GM21529 (cell line): Measurements from ENCODE around the gene MAPKAPK2.
"Not testable (repeated sequence)": the region's sequence is repeated elsewhere in the genome, so short reads cannot be mapped to it uniquely, and the experiment has no call there.

Experiments used
- ATAC-seq: cut with Tn5 transposase; IDR thresholded peaks from one replicate; pipeline ENCODE4 v1.9.1; 2021; ENCODE audit not compliant: unreplicated experiment

The MAPKAPK2 gene

GRCh38 chr1:206684478-206685333 is at the start of gene MAPKAPK2:
MAPKAPK2 (plus strand) TSS chr1:206684905; CDS start chr1:206685230, 325 bp downstream.
- peak; percentile 47 for ATAC-seq

GRCh38 chr1:206635080-206635977 is 49.4 kb upstream of the MAPKAPK2 start, which contains the start of gene DYRK3:
DYRK3 (plus strand) TSS chr1:206635536; CDS start chr1:206635704, 168 bp downstream.
- peak; percentile 88 for ATAC-seq

GRCh38 chr1:206635978-206636345 is 48.7 kb upstream of the MAPKAPK2 start:
- ATAC-seq: peak; percentile 5

- ATAC-seq: no peak
Observed at GRCh38 chr1:206636671-206637070, 48.0 kb upstream of the MAPKAPK2 start.

- no peak for ATAC-seq
Observed at GRCh38 chr1:206637605-206638004, 47.1 kb upstream of the MAPKAPK2 start.

- not testable (repeated sequence) for ATAC-seq
Observed at GRCh38 chr1:206642074-206642473, 42.6 kb upstream of the MAPKAPK2 start.

GRCh38 chr1:206643118-206643698 is 41.5 kb upstream of the MAPKAPK2 start:
- ATAC-seq: no peak

- ATAC-seq: no peak
Observed at GRCh38 chr1:206646504-206646903, 38.2 kb upstream of the MAPKAPK2 start.

GRCh38 chr1:206647224-206647623 is 37.5 kb upstream of the MAPKAPK2 start:
- ATAC-seq: no peak

- ATAC-seq: no peak
Observed at GRCh38 chr1:206649261-206649921, 35.3 kb upstream of the MAPKAPK2 start.

GRCh38 chr1:206651014-206651413 is 33.7 kb upstream of the MAPKAPK2 start:
- no peak for ATAC-seq

- ATAC-seq: no peak
Observed at GRCh38 chr1:206651958-206652890, 32.5 kb upstream of the MAPKAPK2 start.

GRCh38 chr1:206653715-206654459 is 30.8 kb upstream of the MAPKAPK2 start:
- no peak for ATAC-seq

- no peak for ATAC-seq
Observed at GRCh38 chr1:206654828-206655227, 29.9 kb upstream of the MAPKAPK2 start.

GRCh38 chr1:206655471-206655882 is 29.2 kb upstream of the MAPKAPK2 start:
- ATAC-seq: no peak

GRCh38 chr1:206656936-206657335 is 27.8 kb upstream of the MAPKAPK2 start:
- ATAC-seq: no peak

GRCh38 chr1:206657751-206658150 is 27.0 kb upstream of the MAPKAPK2 start:
- no peak for ATAC-seq

- no peak for ATAC-seq
Observed at GRCh38 chr1:206658264-206658980, 26.3 kb upstream of the MAPKAPK2 start.

GRCh38 chr1:206658981-206659273 is 25.8 kb upstream of the MAPKAPK2 start:
- no peak for ATAC-seq
